ENCODE measurements around the gene RALBP1.
A peak's percentile ranks its signal among the peaks of the same experiment; 100 is the strongest.

Gene RALBP1

GRCh38 chr18:9547782-9548181 is 72.5 kb downstream of the RALBP1 start:
- DNase-seq (ENCODE audit: low read depth, low spot score), result no peak

- DNase-seq (ENCODE audit: low read depth, low spot score), result no peak
Observed at GRCh38 chr18:9549405-9549804, 74.1 kb downstream of the RALBP1 start.

- DNase-seq (ENCODE audit: low read depth, low spot score), result no peak
Observed at GRCh38 chr18:9550429-9550828, 75.1 kb downstream of the RALBP1 start.

- DNase-seq (ENCODE audit: low read depth, low spot score), result no peak
Observed at GRCh38 chr18:9552191-9552590, 76.9 kb downstream of the RALBP1 start.

- no peak for DNase-seq (ENCODE audit: low read depth, low spot score)
Observed at GRCh38 chr18:9552616-9553015, 77.3 kb downstream of the RALBP1 start.

- DNase-seq (ENCODE audit: low read depth, low spot score), result no peak
Observed at GRCh38 chr18:9557250-9557943, 82.1 kb downstream of the RALBP1 start.

GRCh38 chr18:9558387-9559064 is 83.2 kb downstream of the RALBP1 start:
- DNase-seq (ENCODE audit: low read depth, low spot score), result no peak

- no peak for DNase-seq (ENCODE audit: low read depth, low spot score)
Observed at GRCh38 chr18:9559253-9559652, 83.9 kb downstream of the RALBP1 start.

GRCh38 chr18:9561759-9562158 is 86.4 kb downstream of the RALBP1 start:
- no peak for DNase-seq (ENCODE audit: low read depth, low spot score)

GRCh38 chr18:9562584-9562983 is 87.3 kb downstream of the RALBP1 start:
- DNase-seq (ENCODE audit: low read depth, low spot score), result no peak

- DNase-seq (ENCODE audit: low read depth, low spot score), result no peak
Observed at GRCh38 chr18:9563331-9563730, 88.0 kb downstream of the RALBP1 start.

GRCh38 chr18:9565407-9565806 is 90.1 kb downstream of the RALBP1 start:
- no peak for DNase-seq (ENCODE audit: low read depth, low spot score)

GRCh38 chr18:9568186-9568585 is 92.9 kb downstream of the RALBP1 start:
- no peak for DNase-seq (ENCODE audit: low read depth, low spot score)

GRCh38 chr18:9569178-9569577 is 93.9 kb downstream of the RALBP1 start:
- DNase-seq (ENCODE audit: low read depth, low spot score), result no peak

GRCh38 chr18:9570255-9570654 is 94.9 kb downstream of the RALBP1 start:
- DNase-seq (ENCODE audit: low read depth, low spot score), result no peak

- no peak for DNase-seq (ENCODE audit: low read depth, low spot score)
Observed at GRCh38 chr18:9571546-9571945, 96.2 kb downstream of the RALBP1 start.

- no peak for DNase-seq (ENCODE audit: low read depth, low spot score)
Observed at GRCh38 chr18:9574473-9575115, 99.3 kb downstream of the RALBP1 start.

GRCh38 chr18:9575558-9575957 is 100.2 kb downstream of the RALBP1 start:
- DNase-seq (ENCODE audit: low read depth, low spot score), result peak; percentile 85

GRCh38 chr18:9577361-9577760 is 102.0 kb downstream of the RALBP1 start:
- DNase-seq (ENCODE audit: low read depth, low spot score), result no peak

- DNase-seq (ENCODE audit: low read depth, low spot score), result no peak
Observed at GRCh38 chr18:9578306-9578705, 103.0 kb downstream of the RALBP1 start.

GRCh38 chr18:9581667-9582066 is 106.4 kb downstream of the RALBP1 start:
- DNase-seq (ENCODE audit: low read depth, low spot score), result no peak

GRCh38 chr18:9586814-9587213 is 111.5 kb downstream of the RALBP1 start:
- no peak for DNase-seq (ENCODE audit: low read depth, low spot score)
